HT-29 (cell line): ENCODE results near the gene SLFNL1. TPM values are rescaled to one million over a fixed set of nuclear protein-coding genes. Genes with fewer than 3 reads are reported as not detected.

Experiments
- total RNA-seq: library from RNA; depleted of rRNA; stranded (reverse); fragments of >200 nt; shearing (Covaris generic); gene quantifications from 2 replicates; pipeline ENCODE4 v1.2.3, GENCODE V29; 2014; rRNA removed

SLFNL1 gene
- total RNA-seq, 1 experiment from 2014 or later: 0.23 TPM

Other genes with a start within 250 kb of the SLFNL1 start
- gene KCNQ4, start 237.9 kb downstream of the SLFNL1 start, total RNA-seq: 0.74 and 0.83 TPM in 2 replicates
- gene CITED4, start 159.4 kb downstream of the SLFNL1 start, total RNA-seq: 3.1 and 6.4 TPM in 2 replicates
- 30.6 and 40.1 TPM in 2 replicates for gene CTPS1, start 42.0 kb downstream of the SLFNL1 start, total RNA-seq
- gene SCMH1, start 220.6 kb upstream of the SLFNL1 start, total RNA-seq: 24.7 and 31.2 TPM in 2 replicates